Measurements from ENCODE around the gene JTB.

GRCh38 chr1:153929981-153930948, 47.2 kb downstream of the JTB start:
- TF ChIP-seq CTCF (IDR thresholded peaks at IDR 0.05; ENCODE audit: low read depth, low read length): no peak
- TF ChIP-seq EZH2phosphoT487 (IDR thresholded peaks at IDR 0.05; ENCODE audit: low read depth): no peak
